ENCODE measurements around the gene MMD2. TPM values are rescaled to one million over a fixed set of nuclear protein-coding genes. Genes with fewer than 3 reads are reported as not detected.

Gene MMD2
- total and polyA plus RNA-seq, 2 donors (not counting 3 experiments of a cell fraction or from before 2014, with no cell fraction given), result not detected

DNA sequence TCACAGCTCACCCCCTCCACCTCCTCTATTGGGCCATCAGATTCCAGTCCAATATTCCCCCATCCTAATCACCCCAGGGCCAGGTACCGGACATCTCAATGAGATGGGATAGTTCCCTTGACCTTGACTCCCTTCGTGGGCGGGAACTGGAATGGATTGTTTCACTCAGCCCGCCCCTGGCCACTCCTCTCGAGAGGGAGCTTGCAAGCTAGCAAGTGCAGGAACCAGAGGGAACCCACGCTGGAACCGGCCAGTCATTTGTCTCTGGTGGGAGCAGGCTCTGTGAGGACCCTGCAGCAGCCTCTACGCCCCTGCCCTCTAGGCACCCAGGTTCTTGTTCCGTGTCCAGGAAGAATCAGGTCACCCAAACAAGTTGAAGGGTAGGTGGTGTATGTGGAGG is 64.5 kb downstream of the MMD2 start:
- no peak overlapping the region for H3K4me2 ChIP-seq (ENCODE audit: insufficient read depth, low read length)
- CTCF ChIA-PET, result interaction anchor here (0.8 kb wide), 1 partner anchor 11 kb away, joined by 3 read pairs; the partner anchor contains the start of gene RADIL
- DNase-seq (ENCODE audit: low read depth, low spot score) (no peak), FAIRE-seq (no peak)
- H3K27ac ChIP-seq (ENCODE audit: insufficient read depth, low read depth, low read length), result no peak overlapping the region
- H3K4me3 ChIP-seq (replicated peaks in 1 of 3; ENCODE audit: insufficient read depth in 1 of 3, low read depth in 1 of 3, low read length in 3 of 3), result no peak overlapping the region
- H3K79me2 ChIP-seq (ENCODE audit: control insufficient read depth, insufficient read depth, low read length), result no peaks in the 10 kb centered on the region
- H3K27me3 ChIP-seq (ENCODE audit: control insufficient read depth in 2 of 2, insufficient read depth in 2 of 2, low read length in 2 of 2), result no peaks in the 10 kb centered on the region
- H3K9ac ChIP-seq (replicated peaks; ENCODE audit: extremely low read depth, insufficient read depth, low read length), result no peak overlapping the region
- H3K9me1 ChIP-seq (replicated peaks; ENCODE audit: control insufficient read depth, extremely low read depth, insufficient read depth, low read length), result no peaks in the 10 kb centered on the region
- H3K4me1 ChIP-seq (ENCODE audit: control insufficient read depth, extremely low read depth, insufficient read depth, low read length), result no peaks in the 10 kb centered on the region
- BruUV-seq (replicated peaks), result no TSS peak
- dilution Hi-C loops (cut with MboI; ENCODE audit: extremely low pct_ligation_motif_present, low sequenced_read_pairs) (no loop called here), intact Hi-C loops (cut with micrococcal nuclease) (no loop called here)
- TF ChIP-seq FOS (IDR thresholded peaks at IDR 0.05; ENCODE audit: borderline replicate concordance, insufficient read depth, low read length) (no peak), POLR2AphosphoS5 (IDR thresholded peaks at IDR 0.05; ENCODE audit: insufficient read depth, low read depth, low read length) (no peak), MYC (IDR thresholded peaks at IDR 0.05; ENCODE audit: low read depth, low read length) (no peak), GATA2 (IDR thresholded peaks at IDR 0.05; ENCODE audit: insufficient read depth, insufficient read length, low read depth, low read length) (no peak), EZH2 (IDR thresholded peaks at IDR 0.05; ENCODE audit: borderline replicate concordance, low read depth, low read length, severe bottlenecking) (no peak)
- TF ChIP-seq, protein P1, sequence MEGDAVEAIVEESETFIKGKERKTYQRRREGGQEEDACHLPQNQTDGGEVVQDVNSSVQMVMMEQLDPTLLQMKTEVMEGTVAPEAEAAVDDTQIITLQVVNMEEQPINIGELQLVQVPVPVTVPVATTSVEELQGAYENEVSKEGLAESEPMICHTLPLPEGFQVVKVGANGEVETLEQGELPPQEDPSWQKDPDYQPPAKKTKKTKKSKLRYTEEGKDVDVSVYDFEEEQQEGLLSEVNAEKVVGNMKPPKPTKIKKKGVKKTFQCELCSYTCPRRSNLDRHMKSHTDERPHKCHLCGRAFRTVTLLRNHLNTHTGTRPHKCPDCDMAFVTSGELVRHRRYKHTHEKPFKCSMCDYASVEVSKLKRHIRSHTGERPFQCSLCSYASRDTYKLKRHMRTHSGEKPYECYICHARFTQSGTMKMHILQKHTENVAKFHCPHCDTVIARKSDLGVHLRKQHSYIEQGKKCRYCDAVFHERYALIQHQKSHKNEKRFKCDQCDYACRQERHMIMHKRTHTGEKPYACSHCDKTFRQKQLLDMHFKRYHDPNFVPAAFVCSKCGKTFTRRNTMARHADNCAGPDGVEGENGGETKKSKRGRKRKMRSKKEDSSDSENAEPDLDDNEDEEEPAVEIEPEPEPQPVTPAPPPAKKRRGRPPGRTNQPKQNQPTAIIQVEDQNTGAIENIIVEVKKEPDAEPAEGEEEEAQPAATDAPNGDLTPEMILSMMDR (IDR thresholded peaks at IDR 0.05; ENCODE audit: extremely low read depth in 1 of 2, insufficient read depth in 1 of 2, low read depth in 1 of 2, low read length in 2 of 2), result no peak
- H2AFZ ChIP-seq (ENCODE audit: low read depth, low read length), result no peak overlapping the region
- no peaks in the 10 kb centered on the region for H3K36me3 ChIP-seq (ENCODE audit: control insufficient read depth in 2 of 2, extremely low read depth in 1 of 2, insufficient read depth in 2 of 2, low read length in 2 of 2)
- no peaks in the 10 kb centered on the region for H3K9me3 ChIP-seq (replicated peaks; ENCODE audit: control insufficient read depth, insufficient read depth, low read length)
- POLR2A ChIA-PET, result no interaction called here
- no peaks in the 10 kb centered on the region for H4K20me1 ChIP-seq (replicated peaks; ENCODE audit: control insufficient read depth, extremely low read depth, insufficient read depth, low read length)
